Kidney capillary endothelial cell (primary cell): ENCODE results near the gene RNF220.
A peak's percentile ranks its signal among the peaks of the same experiment; 100 is the strongest.
"Not testable (repeated sequence)": the region's sequence is repeated elsewhere in the genome, so short reads cannot be mapped to it uniquely, and the experiment has no call there.

Source experiments
- DNase-seq: peaks from one replicate; pipeline ENCODE4 v3.0.0-alpha.2; 2018; ENCODE audit warnings: low spot score

Gene RNF220

DNA sequence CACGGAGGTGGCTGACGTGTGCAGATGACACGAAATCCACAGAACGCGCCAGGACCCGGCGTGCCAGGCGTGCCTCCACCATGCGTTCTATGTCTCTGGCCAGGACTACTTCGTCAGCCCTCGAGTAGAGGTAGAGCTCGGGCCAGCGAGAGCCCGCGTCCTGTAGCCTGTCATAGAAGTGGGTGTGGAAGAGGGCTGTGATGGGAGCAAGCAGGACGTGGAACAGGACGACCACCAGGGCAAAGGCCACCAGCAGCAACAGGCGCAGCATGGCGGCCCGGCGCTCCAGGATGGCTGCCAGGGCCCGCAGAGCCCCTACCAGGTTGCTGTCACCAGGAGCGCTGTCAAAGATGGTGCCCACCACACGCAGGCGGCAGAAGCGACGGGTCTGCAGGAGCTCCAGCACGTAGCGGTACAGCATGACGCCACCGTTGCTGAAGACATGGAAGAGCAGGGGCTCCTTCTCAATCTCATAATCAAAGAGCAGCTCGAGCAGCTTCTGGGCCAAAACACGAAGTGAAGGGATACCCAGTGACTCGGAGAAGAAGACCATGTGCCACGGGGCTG is 249.6 kb downstream of the RNF220 start:
- no peak for DNase-seq

DNA sequence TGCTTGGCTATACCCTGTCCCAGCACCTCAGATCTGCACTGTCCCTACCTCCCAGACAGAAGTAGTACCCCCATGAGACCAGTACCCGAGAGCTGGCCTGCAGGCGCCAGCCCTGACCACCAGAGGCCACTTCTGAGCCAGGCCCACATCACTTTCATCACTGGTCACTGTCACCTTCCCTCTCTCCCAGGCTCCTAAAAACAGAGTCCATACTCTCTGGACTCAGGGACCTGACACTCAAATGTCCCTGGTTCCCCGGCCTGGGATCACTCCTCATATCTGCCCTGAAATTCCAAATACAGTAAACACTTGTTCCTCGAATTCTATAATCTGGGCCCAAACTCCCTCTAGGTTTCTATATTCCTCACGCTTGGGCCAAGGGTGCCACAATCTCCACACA is 250.6 kb downstream of the RNF220 start:
- no peak for DNase-seq

DNA sequence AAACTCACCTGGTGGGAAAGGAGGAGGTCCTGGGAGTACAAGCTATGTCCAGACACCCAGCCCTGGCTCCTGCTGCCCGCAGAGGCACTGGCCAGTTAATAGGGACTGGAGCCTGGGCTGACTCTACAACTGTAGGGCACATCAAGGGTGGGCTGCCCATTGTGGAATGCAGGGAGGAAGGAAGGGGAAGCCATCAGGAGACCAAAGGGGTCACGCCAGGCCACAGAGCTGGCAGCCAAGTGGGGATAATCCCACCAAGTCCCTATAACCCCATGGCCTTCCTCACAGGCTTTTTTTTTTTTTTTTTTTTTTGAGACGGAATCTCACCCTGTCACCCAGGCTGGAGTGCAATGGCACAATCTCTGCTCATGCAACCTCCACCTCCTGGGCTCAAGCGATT is 254.5 kb downstream of the RNF220 start:
- DNase-seq = no peak

DNA sequence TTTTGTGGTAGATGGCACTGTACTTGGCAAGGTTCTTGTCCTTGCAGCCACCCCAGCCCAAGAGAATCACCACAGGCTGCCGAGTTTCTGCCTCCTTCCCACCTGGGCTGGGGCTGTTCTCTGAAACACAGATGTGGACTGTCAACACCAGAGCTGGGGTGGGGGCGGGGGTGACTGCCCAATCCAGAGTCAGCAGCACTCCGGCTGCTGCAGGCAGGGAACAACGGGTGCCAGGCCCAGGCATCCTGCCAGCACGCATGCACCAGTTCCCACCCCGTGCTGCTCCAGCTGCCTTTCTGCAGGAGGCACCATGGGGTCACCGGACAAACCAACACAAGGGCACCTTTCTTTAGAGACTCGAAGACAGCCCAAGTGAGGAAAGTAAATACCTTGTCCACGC is 255.1 kb downstream of the RNF220 start:
- DNase-seq = no peak

DNA sequence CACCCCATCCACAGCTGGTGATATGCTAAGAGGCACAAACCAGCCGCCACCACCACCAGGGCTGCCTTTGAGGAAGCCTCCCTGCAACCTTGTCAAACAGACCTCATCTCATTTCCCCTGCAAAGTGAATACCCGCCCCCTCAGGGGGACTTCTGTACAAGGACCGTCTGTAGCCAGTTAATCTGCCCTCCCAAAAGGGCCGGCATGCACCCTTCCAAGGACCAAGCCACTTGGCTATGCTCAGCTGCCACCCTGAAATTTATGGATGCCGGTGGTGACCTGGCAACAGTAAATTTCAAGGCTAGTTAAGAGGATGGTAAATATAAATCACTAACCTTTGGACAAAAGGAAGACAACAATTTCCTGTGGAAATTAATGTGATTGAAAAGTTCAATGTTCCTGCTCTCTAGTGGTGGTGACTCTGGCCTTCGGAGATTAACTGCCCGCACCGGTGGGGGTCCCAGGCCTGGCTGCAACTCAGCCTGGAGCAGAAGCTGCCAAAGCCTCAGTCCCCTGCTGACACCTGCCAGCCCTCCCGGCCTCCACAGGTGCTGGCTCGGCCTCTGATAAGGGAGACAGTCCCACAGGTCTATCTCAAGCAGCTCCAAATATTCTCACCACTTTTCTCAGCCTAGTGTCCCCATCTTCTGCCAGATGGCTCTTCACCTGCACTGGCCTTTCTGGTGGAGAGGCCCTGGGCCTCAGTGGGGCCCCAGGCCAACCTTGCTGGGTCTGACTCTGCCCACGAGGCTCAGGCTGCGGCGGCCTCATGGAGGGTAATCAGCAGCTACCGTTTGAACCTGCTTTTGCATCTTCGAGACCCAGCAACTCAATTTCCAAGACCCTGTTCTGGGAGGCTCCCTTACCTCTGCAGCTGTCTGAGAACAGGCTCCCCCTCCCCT is 257.0 kb downstream of the RNF220 start:
- no peak for DNase-seq

DNA sequence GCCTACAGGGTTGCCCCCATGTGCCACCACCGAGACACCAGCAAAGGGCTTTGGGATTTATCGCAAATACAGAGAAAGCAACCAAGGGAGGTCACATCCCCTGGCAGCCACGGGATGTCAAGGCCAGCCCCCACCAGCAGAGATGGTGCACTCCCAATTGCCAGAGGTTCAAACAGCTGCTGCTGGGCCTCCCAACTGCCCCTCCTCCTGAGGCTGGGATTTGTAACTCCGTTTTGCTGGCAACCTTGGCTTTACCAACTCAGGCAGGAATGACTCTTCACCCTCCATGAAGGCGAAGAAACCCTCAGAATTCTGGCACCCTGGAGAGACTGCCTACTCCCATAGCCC is 257.6 kb downstream of the RNF220 start:
- no peak for DNase-seq

DNA sequence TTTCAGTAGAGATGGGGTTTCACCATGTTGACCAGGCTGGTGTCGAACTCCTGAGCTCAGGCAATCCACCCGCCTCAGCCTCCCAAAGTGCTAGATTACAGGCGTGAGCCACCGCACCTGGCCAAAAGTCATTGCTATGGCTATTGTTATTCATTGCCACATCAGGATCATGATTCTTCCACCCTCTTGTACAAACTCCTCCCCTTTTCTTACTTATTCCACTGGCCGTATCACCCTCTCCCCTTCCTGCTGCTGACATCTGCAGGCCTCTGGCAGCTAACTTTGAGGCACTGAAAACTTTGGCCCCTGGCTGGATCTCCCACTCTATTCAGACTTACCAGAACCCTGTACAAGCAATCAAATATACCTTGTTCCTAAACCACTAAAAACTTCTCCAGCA is 258.4 kb downstream of the RNF220 start:
- no peak for DNase-seq

DNA sequence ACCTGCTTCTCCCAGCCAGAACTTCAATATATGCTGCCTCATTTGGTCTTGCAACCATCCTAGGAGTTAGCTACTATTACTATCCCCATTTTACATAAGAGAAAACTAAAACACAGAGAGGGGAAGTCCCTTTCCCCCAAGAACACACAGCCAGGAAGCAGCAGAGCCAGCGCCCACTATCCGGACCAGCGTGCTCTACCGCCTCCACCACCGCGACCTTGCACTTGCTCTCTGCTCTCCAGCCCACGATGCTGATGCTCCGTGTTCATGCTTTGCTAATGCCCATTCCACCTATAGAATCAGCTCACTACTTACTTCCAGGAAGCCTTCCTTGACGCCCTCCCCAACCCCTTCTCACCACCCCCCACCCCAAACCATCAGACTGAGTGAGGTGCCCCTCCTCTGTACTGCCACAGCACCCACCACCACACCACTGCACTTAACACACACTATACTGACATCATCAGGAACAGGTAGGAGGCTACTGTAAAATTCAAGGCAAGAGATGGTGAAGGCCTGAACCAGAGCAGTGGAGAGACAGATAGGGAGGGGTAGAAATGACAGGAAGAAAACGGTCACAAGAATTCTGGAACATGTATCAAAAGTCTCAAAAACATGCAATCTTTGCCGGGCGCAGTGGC is 259.8 kb downstream of the RNF220 start:
- DNase-seq = no peak

DNA sequence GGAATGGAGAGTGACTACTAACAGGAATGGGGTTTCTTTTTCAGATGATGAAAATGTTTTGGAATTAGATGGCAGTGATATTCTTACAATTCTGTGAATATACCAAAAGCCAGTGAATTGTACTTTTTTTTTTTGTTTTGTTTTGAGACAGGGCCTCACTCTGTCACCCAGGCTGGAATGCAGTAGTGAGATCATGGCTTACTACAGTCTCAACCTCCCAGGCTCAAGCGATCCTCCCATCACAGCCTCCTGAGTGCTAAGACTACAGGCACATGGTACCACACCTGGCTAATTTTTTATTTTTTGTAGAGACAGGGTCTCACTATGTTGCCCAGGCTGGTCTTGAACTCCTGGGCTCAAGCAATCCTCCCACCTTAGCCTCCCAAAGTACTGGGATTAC is 261.7 kb downstream of the RNF220 start:
- not testable (repeated sequence) for DNase-seq

DNA sequence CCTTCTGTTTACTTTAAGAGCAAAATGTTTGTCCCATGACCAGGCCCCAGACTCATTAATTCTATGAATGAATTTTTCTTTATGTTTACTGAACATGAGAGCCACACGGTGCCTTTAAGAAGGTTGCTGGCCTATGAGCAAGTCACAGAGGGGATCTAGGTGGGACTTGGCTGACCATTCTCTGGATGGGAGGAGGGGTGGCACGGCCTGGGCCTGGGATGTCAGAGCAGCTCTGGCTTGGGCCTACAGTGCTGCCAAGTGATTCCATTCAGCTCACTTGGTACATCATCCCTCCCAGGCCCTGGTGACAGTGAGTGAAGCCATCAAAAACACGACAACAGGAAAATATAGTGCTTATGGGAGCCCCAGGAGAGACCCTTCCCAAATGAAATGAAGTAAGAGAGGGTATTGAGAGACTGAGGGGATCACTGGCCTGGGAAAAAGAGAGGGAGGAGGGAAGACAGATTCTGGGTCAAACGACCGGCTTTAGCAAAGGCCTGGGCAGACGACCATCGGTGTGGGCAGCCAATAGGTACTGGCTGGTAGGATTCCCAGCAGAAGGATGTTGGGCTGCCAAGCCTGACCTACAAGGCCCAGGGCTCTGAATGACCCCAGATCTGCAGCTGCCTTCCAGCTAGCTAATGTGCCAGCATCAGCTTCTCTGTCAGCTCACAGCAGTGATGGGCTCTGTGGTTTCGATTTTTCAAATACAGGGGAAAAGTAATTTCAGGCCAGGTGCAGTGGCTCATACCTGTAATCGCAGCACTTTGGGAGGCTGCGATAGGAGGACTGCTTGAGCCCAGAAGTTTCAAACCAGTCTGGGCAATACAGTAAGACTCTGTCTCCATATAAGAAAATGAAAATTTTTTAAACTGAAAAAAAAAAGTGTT is 265.9 kb downstream of the RNF220 start:
- DNase-seq = no peak

DNA sequence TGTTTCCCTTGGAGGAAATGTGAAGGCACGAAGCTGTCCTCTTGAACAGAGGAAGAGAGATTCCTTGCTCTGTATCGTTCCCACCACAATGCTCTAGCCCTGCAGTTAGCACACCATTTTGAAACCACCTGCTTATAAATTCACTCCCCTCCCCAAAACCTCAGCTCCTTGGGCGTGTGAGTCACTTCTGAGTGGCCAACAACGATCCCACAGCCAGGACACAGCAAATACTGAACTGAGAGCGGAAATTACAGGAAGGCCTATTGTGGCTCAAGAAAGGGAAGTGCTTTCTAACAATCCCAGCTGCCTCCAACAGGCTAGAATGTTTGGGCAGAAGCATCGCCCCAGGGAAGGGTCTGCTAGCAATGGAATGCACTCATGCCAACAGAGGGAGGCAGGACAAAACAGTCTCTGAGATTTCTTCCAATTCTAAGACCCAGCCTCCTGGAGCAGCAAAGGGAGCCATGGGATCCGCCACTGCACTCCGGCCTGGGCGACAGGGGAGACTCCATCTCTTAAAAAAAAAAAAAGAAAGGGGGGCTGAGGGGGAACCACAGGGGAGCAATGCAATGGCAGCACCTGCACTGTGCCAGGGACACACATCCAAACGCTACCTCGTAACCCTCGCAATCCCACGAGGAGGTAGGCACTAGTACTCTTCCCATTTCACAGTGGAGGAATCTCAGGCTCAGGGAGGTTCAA is 267.4 kb downstream of the RNF220 start:
- peak; percentile 72 for DNase-seq

DNA sequence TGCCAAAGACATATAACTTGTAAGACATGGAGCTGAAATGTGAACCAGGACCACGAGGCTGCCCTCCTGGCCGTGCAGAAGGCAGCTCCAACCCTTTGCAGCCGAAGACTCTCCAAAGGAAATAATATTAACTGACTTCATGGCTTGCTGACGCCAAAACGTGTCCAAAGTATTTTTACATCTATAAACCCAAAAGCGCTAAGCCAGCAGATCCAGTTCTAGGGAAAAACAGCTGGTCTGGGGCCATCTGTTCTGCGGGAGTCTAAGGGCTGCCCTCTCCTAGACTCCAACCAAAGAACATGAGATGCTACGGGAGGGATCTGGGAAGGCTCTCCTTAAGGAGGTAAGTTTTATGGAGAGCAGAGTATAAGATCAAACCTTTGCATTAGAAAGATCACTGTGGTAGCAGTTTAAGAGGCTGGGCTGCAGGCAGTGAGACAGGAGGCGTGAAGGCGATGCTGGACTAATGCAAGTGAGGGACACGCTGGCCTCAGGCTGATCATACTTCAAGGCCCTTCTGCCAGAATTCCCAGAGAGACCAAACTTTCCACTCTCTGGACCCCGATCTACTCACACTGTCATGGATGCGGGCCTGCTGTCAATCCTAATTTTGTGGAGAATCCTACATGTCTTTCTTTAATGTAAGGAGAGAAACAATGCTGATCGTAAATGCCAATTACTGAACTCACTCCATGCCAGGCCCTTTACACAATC is 268.1 kb downstream of the RNF220 start:
- no peak for DNase-seq

DNA sequence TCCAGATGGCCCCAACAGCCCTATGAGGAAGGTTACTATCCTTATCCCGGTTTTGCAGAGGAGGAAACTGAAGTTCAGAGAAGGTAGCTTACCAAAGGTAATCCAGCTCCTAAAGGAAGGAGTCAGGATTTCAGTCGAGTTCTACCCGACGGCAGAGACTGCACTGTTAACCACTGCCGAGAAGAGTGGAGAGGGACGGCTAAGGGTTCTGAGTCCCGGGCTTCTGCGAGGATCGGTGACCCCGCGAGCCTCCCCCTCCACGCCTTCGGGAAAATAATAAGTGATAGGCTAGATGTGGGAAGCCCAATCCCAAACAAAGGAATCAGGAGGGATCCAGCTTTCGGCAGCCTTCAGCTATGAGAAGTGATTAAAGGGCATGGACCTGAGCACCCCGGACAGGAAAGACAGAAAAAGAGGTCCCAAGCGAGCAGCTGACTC is 268.6 kb downstream of the RNF220 start:
- DNase-seq = no peak

DNA sequence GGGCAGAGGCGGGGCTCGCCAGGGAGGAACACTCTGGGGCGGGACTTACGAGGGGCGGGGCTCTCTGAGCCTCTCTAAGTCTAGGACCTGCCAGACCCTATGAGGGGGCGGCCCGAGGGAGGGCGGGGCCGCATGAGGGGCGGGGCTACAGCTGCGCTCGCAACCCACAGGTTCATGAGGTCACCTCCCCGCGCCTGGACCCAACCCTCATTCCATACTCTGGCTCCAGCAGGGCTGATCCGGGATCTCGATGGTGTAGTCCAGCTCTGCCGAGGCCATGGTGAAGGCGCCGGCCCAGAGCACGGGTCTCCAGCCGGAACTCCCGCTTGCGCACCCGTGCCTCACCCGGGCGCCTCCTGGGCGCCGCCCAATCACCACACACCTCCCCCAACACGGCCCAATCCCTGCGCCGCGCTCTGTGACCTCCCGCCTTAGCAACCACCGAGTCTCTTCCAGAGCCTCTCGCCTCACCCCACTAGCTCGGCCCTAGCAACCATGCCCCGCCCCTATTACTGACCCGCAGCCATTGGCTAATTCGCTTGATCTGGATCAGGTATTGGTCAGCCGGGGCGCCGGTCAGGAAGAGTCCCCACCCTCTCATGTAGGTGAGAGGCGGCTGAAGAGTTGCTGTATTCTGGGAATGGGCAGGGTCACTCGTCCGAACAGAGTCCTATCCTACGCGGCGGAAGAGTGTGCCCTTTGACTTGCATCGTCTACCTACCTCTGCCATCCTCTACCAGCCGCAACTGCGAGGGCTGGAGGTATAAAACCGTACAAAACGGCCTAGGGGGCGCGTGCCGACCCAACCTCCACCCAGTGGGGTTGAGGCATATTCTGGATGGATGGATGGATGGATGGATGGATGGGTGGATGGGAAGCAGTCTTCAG is 269.3 kb downstream of the RNF220 start, which contains the start of the genes ARMH1 and TMEM53:
Gene ARMH1 (plus strand): TSS at position 602 of the 888 bp plus-strand sequence. CDS start 14,984 bp downstream, outside the sequence.
Gene TMEM53 (minus strand): TSS at position 369 of the 888 bp plus-strand sequence. CDS start 90 bp downstream, at position 279.
- peak; percentile 98 for DNase-seq

DNA sequence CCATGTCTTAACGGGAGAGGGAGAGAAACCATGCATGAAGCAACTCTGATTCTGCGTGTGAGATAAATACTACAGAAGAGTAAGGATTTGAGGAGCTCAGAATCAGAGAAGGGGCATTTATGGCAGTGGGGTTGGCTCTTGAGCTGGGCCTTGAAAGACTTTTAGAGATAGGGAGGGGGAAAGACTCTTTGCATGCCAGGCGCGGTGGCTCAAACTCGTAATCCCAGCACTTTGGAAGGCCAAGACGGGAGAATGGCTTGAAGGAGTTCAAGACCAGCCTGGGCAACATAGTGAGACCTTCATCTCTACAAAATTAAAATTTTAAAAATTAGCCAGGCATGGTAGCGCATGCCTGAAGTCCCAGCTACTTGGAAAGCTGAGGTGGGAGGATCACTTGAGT is 270.1 kb downstream of the RNF220 start:
- no peak for DNase-seq

DNA sequence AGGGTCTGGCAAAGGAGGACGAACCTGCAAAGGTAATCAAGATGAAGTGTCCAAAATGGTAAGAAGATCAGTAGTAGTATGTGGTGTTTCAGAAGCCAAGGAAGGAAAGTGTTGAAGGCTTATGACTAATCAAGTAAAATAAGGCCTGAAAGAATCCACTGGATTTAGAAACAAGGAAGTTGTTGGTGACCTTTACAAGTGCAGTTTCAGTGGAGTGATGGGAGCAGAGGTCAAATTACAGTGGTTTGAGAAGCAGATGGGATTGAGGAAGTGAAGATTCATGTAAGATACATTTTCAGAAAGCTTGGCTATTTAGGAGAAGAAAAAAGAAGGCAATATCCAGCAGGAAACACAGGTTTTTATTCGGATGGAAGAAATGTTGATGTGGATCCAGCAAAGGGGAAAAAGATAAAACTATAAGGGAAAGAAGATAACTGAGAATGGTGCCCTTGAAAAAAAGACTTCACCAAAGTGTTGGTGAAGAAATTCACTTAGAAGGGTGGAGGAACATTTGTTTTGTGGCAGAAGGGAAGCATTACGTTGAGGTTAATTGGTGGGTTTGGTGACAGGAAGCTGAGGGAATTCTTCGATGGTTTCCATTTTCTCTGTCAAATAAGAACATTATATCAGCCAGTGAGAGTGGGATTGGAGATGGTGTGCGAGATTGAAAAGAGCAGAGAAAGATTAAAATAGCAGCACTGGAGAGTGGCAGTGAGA is 271.6 kb downstream of the RNF220 start:
- DNase-seq = peak; percentile 67

DNA sequence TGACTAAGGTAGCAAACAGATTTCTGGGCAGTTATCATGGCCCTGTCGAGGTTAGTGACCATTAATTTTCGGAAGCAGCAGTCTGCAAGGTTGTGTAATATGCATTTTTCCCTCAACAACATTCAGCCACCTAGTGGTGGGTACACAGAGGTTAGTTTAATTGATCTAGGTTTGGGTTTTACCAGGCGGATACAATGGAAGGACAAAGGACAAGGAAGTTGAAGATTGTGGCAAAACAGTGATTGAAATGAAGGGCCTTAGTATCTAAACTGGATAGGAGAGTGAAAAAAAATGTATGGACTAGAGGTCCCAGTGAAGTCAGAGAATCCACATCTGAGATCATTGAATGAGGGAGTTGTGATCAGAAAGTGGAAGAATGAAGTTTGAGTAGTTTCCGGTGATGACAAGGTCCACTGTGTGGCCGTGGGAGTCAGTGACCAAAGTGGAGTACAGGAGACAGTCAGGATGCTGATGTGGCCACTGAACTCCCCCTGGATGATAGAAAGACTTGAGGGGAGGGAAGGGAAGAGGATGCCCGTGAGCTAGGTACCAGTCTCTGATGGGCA is 272.2 kb downstream of the RNF220 start:
- no peak for DNase-seq

DNA sequence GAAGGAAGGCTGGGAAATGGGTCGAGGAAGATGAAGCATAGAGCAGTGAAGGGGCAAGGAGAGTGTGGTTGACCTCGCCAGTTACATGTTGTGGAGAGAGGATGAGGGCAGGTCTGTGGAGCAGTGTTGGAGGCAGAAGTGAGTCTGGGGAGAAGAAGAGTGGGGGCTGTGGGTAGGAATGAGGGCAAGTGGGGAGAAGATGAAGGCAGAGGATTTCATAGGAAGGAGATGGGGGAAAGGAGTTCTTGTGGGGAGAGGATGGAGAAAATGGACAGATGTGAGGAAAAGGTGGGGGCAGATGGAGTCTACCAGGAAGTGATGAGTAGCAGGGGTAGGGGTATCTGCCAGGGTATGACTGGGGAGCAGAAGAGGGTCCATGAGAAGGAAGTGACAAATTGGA is 273.1 kb downstream of the RNF220 start:
- no peak for DNase-seq

DNA sequence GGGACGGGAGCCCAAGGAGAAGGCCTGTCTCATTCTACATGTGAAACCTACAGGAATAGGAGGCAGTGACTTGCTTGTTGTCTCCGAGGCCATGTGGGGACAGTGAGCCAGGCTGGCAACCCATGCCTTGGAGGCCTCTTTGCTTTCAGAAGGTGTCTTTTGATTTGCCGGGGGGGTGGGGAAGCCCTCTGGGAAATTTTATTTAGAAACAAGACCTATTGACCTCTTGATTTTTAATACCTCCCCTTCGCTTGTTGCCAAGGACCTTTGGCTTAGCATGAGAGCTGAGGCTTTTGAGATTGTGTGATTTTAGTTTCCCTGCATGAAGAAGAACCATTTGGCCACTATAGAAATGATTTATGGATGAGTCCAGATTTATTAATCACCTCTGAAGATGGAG is 273.6 kb downstream of the RNF220 start:
- no peak for DNase-seq
